ENCODE data around the gene PDZD2. TPM values are rescaled to one million over a fixed set of nuclear protein-coding genes. Genes with fewer than 3 reads are reported as not detected.

PDZD2 gene
- total RNA-seq, 1 experiment from 2014 or later, result 0.37 TPM

GRCh38 chr5:31605920-31606319 lies 33.0 kb upstream of the PDZD2 start:
- Histone ChIP-seq H3K9me3 (ENCODE audit: control insufficient read depth in 1 of 2, insufficient read depth in 1 of 2, low read depth in 1 of 2, low read length in 2 of 2) (no peaks in the 10 kb centered on the region), H3K4me3 (replicated peaks in 1 of 2; ENCODE audit: low read depth in 1 of 2, low read length in 2 of 2) (no peak overlapping the region)
- POLR2A ChIA-PET, result no interaction called here

More at GRCh38 chr5:31605920-31606319, 33.0 kb upstream of the PDZD2 start:
- Histone ChIP-seq H2AFZ (ENCODE audit: low read depth, low read length, poor library complexity, severe bottlenecking) (no peak overlapping the region), H3K36me3 (ENCODE audit: control insufficient read depth in 1 of 2, insufficient read depth in 2 of 2, low read length in 2 of 2) (no peaks in the 10 kb centered on the region), H3K79me2 (ENCODE audit: insufficient read depth, low read length) (no peaks in the 10 kb centered on the region), H3K9ac (ENCODE audit: low read length) (no peak overlapping the region), H3K9me2 (ENCODE audit: insufficient read depth) (no peaks in the 10 kb centered on the region), H3K27ac (ENCODE audit: low read depth, low read length) (no peak overlapping the region), H4K20me1 (ENCODE audit: insufficient read depth) (no peaks in the 10 kb centered on the region), H3K4me1 (ENCODE audit: control insufficient read depth in 1 of 2, insufficient read depth in 2 of 2, low read length in 2 of 2) (no peaks in the 10 kb centered on the region), H3K27me3 (ENCODE audit: insufficient read depth, low read length) (no peaks in the 10 kb centered on the region), H3K4me2 (ENCODE audit: low read length) (no peak overlapping the region)
- ChIA-PET CTCF (no interaction called here), RAD21 (ENCODE audit: low non-redundant PET in 1 of 2, low total read pairs in 2 of 2, uncharacterized antibody in 2 of 2, unreplicated experiment in 2 of 2) (no interaction called here)
- ATAC-seq (no peak), DNase-seq (ENCODE audit: low read depth, low spot score) (no peak)
- TF ChIP-seq ZNF274 (IDR thresholded peaks at IDR 0.05; ENCODE audit: low read depth, low read length) (no peak), ELF1 (IDR thresholded peaks at IDR 0.05; ENCODE audit: borderline replicate concordance, low read depth) (no peak), FOSL1 (IDR thresholded peaks at IDR 0.05; ENCODE audit: low read depth) (no peak), SRF (IDR thresholded peaks at IDR 0.05; ENCODE audit: low read depth) (no peak), EGR1 (IDR thresholded peaks at IDR 0.05; ENCODE audit: low read depth) (no peak), EZH2phosphoT487 (IDR thresholded peaks at IDR 0.05; ENCODE audit: borderline replicate concordance) (no peak), SIN3A (IDR thresholded peaks at IDR 0.05; ENCODE audit: low read depth) (no peak), YY1 (IDR thresholded peaks at IDR 0.05; ENCODE audit: extremely low read depth, insufficient replicate concordance, low read depth, low read length) (no peak)
- TF ChIP-seq, protein P1, sequence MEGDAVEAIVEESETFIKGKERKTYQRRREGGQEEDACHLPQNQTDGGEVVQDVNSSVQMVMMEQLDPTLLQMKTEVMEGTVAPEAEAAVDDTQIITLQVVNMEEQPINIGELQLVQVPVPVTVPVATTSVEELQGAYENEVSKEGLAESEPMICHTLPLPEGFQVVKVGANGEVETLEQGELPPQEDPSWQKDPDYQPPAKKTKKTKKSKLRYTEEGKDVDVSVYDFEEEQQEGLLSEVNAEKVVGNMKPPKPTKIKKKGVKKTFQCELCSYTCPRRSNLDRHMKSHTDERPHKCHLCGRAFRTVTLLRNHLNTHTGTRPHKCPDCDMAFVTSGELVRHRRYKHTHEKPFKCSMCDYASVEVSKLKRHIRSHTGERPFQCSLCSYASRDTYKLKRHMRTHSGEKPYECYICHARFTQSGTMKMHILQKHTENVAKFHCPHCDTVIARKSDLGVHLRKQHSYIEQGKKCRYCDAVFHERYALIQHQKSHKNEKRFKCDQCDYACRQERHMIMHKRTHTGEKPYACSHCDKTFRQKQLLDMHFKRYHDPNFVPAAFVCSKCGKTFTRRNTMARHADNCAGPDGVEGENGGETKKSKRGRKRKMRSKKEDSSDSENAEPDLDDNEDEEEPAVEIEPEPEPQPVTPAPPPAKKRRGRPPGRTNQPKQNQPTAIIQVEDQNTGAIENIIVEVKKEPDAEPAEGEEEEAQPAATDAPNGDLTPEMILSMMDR (IDR thresholded peaks at IDR 0.05 in 2 of 3, conservative IDR thresholded peaks at IDR 0.05 in 1 of 3; ENCODE audit: borderline replicate concordance in 1 of 3, insufficient read depth in 1 of 3, low read depth in 2 of 3, low read length in 2 of 3), result no peak
- TF ChIP-seq, protein P2, sequence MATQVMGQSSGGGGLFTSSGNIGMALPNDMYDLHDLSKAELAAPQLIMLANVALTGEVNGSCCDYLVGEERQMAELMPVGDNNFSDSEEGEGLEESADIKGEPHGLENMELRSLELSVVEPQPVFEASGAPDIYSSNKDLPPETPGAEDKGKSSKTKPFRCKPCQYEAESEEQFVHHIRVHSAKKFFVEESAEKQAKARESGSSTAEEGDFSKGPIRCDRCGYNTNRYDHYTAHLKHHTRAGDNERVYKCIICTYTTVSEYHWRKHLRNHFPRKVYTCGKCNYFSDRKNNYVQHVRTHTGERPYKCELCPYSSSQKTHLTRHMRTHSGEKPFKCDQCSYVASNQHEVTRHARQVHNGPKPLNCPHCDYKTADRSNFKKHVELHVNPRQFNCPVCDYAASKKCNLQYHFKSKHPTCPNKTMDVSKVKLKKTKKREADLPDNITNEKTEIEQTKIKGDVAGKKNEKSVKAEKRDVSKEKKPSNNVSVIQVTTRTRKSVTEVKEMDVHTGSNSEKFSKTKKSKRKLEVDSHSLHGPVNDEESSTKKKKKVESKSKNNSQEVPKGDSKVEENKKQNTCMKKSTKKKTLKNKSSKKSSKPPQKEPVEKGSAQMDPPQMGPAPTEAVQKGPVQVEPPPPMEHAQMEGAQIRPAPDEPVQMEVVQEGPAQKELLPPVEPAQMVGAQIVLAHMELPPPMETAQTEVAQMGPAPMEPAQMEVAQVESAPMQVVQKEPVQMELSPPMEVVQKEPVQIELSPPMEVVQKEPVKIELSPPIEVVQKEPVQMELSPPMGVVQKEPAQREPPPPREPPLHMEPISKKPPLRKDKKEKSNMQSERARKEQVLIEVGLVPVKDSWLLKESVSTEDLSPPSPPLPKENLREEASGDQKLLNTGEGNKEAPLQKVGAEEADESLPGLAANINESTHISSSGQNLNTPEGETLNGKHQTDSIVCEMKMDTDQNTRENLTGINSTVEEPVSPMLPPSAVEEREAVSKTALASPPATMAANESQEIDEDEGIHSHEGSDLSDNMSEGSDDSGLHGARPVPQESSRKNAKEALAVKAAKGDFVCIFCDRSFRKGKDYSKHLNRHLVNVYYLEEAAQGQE (IDR thresholded peaks at IDR 0.05; ENCODE audit: low read depth), result no peak
- intact Hi-C loops (cut with micrococcal nuclease), result no loop called here
- BruUV-seq (replicated peaks), result no TSS peak
